ENCODE results near the gene SHF.
A peak's percentile ranks its signal among the peaks of the same experiment; 100 is the strongest.

Gene SHF

GRCh38 chr15:45225506-45226273 is 37.9 kb upstream of the SHF start:
- no peak overlapping the region for H3K27ac ChIP-seq
- TF ChIP-seq ZFX (IDR thresholded peaks at IDR 0.05; ENCODE audit: borderline replicate concordance), result no peak
- peak; percentile 24; the same call in 1 of the 2 replicates for TF ChIP-seq CTCF (IDR thresholded peaks at IDR 0.05)

GRCh38 chr15:45224621-45225217 is 37.0 kb upstream of the SHF start:
- TF ChIP-seq ZFX (IDR thresholded peaks at IDR 0.05; ENCODE audit: borderline replicate concordance), result no peak
- TF ChIP-seq CTCF (IDR thresholded peaks at IDR 0.05), result no peak
- no peak overlapping the region for H3K27ac ChIP-seq

GRCh38 chr15:45221967-45222366 is 34.2 kb upstream of the SHF start:
- H3K27ac ChIP-seq, result no peak overlapping the region
- TF ChIP-seq CTCF (IDR thresholded peaks at IDR 0.05) (no peak), ZFX (IDR thresholded peaks at IDR 0.05; ENCODE audit: borderline replicate concordance) (no peak)

GRCh38 chr15:45221053-45221599 is 33.4 kb upstream of the SHF start:
- TF ChIP-seq CTCF (IDR thresholded peaks at IDR 0.05) (no peak), ZFX (IDR thresholded peaks at IDR 0.05; ENCODE audit: borderline replicate concordance) (no peak)
- no peak overlapping the region for H3K27ac ChIP-seq

- TF ChIP-seq ZFX (IDR thresholded peaks at IDR 0.05; ENCODE audit: borderline replicate concordance) (no peak), CTCF (IDR thresholded peaks at IDR 0.05) (no peak)
- H3K27ac ChIP-seq, result no peak overlapping the region
Measured at GRCh38 chr15:45212493-45212892, 24.7 kb upstream of the SHF start.

GRCh38 chr15:45205192-45205591 is 17.4 kb upstream of the SHF start:
- no peak overlapping the region for H3K27ac ChIP-seq
- TF ChIP-seq CTCF (IDR thresholded peaks at IDR 0.05) (peak; percentile 91), ZFX (IDR thresholded peaks at IDR 0.05; ENCODE audit: borderline replicate concordance) (no peak)

- no peak overlapping the region for H3K27ac ChIP-seq
- TF ChIP-seq CTCF (IDR thresholded peaks at IDR 0.05) (no peak), ZFX (IDR thresholded peaks at IDR 0.05; ENCODE audit: borderline replicate concordance) (no peak)
Measured at GRCh38 chr15:45203182-45203581, 15.4 kb upstream of the SHF start.

All from 22Rv1 (cell line).